GM12878 (cell line): Measurements from ENCODE around the gene SNX22. TPM values are rescaled to one million over a fixed set of nuclear protein-coding genes. Genes with fewer than 3 reads are reported as not detected.

ENCODE experiments used
- ATAC-seq: fragments of 200-7000 bp; cut with Tn5 transposase; 3 replicates; pipeline ENCODE4 v1.9.1; 2020; ENCODE audit warnings: mild to moderate bottlenecking, moderate library complexity
- BruUV-seq: library from RNA; stranded (reverse); fragments of 400-500 nt; replicated peaks from 2 replicates; lab custom pipeline; 2021; lab: Mats Ljungman, UMichigan
- CTCF ChIA-PET: fragments of 300-600 bp; sonication (Branson Sonifier 250); formaldehyde crosslinking; extraction: SDS; loops from one replicate; lab custom pipeline; 2021; ENCODE audit warnings: inconsistent platforms; lab: Yijun Ruan, JAX
- POLR2A ChIA-PET: fragments of 350-600 bp; formaldehyde crosslinking; extraction: SDS; loops from one replicate; lab custom pipeline; 2021; ENCODE audit warnings: inconsistent platforms; lab: Charles Lee
- RAD21 ChIA-PET: fragments of 300-600 bp; sonication (Branson Sonifier 250); formaldehyde crosslinking; loops from one replicate; lab custom pipeline; 2023; ENCODE audit warnings: antibody characterized with exemption; ENCODE audit not compliant: unreplicated experiment; lab: Charles Lee
- SMC1A ChIA-PET: fragments of 300-600 bp; sonication (Branson Sonifier 250); formaldehyde crosslinking; loops from one replicate; lab custom pipeline; 2023; ENCODE audit not compliant: unreplicated experiment, uncharacterized antibody; lab: Charles Lee
- DNase-seq: peaks from one replicate; pipeline ENCODE4 v3.0.0-alpha.2; 2011; ENCODE audit warnings: low read depth, low spot score
- FAIRE-seq: peaks from 3 replicates; lab custom pipeline; 2011; peaks lifted over from hg19 to GRCh38; lab: Jason Lieb, UNC
- H2AFZ ChIP-seq: 2 replicates; pipeline ENCODE4 v1.6.0; 2011; ENCODE audit warnings: low read depth, low read length, control low read depth; ENCODE audit not compliant: control insufficient read depth
- H3K27ac ChIP-seq: 2 replicates; pipeline ENCODE4 v1.5.1; 2011; ENCODE audit warnings: control low read depth; ENCODE audit not compliant: control insufficient read depth, insufficient read depth
- H3K27me3 ChIP-seq, 2 experiments: replicated peaks in 1 of 2; 2 replicates each; pipeline versions ENCODE4 v1.6.0 to v1.6.1; 2011; ENCODE audit warnings: low read length in 1 of 2; ENCODE audit not compliant: control insufficient read depth in 2 of 2, insufficient read depth in 2 of 2
- H3K36me3 ChIP-seq, 2 experiments: 2 replicates each; pipeline ENCODE4 v1.5.1; 2011; ENCODE audit warnings: low read length in 1 of 2; ENCODE audit not compliant: control insufficient read depth in 2 of 2, insufficient read depth in 2 of 2
- H3K4me1 ChIP-seq: 2 replicates; pipeline ENCODE4 v1.6.1; 2011; ENCODE audit warnings: mild to moderate bottlenecking, low read length, moderate library complexity, mixed read lengths; ENCODE audit not compliant: control insufficient read depth, insufficient read depth
- H3K4me2 ChIP-seq: 2 replicates; pipeline ENCODE4 v1.6.0; 2011; ENCODE audit warnings: control low read depth; ENCODE audit not compliant: control insufficient read depth, insufficient read depth
- H3K4me3 ChIP-seq: fragments of 200-600 bp; sonication (generic); 2 replicates; pipeline ENCODE4 v1.5.1; 2016
- H3K79me2 ChIP-seq: 2 replicates; pipeline ENCODE4 v1.6.0; 2011; ENCODE audit warnings: low read length; ENCODE audit not compliant: control insufficient read depth, insufficient read depth
- H3K9ac ChIP-seq: 2 replicates; pipeline ENCODE4 v1.8.0; 2011; ENCODE audit warnings: low read length, control low read depth, mixed read lengths; ENCODE audit not compliant: control insufficient read depth, insufficient read depth
- H3K9me3 ChIP-seq: replicated peaks from 3 replicates; pipeline ENCODE4 v1.5.1; 2011; ENCODE audit warnings: mild to moderate bottlenecking, low read length; ENCODE audit not compliant: control insufficient read depth, insufficient read depth
- H4K20me1 ChIP-seq: 2 replicates; pipeline ENCODE4 v1.6.0; 2011; ENCODE audit not compliant: control insufficient read depth, insufficient read depth
- BMI1 ChIP-seq: fragments of 450-650 bp; IDR thresholded peaks from 2 replicates; pipeline ENCODE4 v1.6.1; 2016; ENCODE audit warnings: mild to moderate bottlenecking, moderate library complexity, borderline replicate concordance
- CHD2 ChIP-seq: IDR thresholded peaks from 2 replicates; pipeline ENCODE4 v1.6.1; 2011; ENCODE audit warnings: low read depth, low read length, improper control_type of control experiment, borderline replicate concordance
- CUX1 ChIP-seq: IDR thresholded peaks from 2 replicates; pipeline ENCODE4 v1.6.1; 2012; ENCODE audit warnings: improper control_type of control experiment, low read depth, low read length; ENCODE audit not compliant: insufficient replicate concordance
- NR2C1 ChIP-seq: fragments of 450-650 bp; IDR thresholded peaks from 2 replicates; pipeline ENCODE4 v1.6.1; 2017; ENCODE audit warnings: antibody characterized with exemption, mild to moderate bottlenecking, moderate library complexity
- PRDM15 ChIP-seq: fragments of 450-650 bp; formaldehyde crosslinking; IDR thresholded peaks from 2 replicates; pipeline ENCODE4 v1.4.0; 2020; ENCODE audit warnings: mild to moderate bottlenecking, moderate library complexity
- SMAD5 ChIP-seq: IDR thresholded peaks from 2 replicates; pipeline ENCODE4 v1.6.1; 2016; ENCODE audit warnings: antibody characterized with exemption, low read depth
- SUPT20H ChIP-seq: IDR thresholded peaks from 2 replicates; pipeline ENCODE4 v1.6.1; 2011; ENCODE audit warnings: low read depth, mild to moderate bottlenecking, low read length, moderate library complexity, borderline replicate concordance; ENCODE audit not compliant: control insufficient read depth
- USF1 ChIP-seq: IDR thresholded peaks from 2 replicates; pipeline ENCODE4 v1.6.1; 2011; ENCODE audit warnings: borderline replicate concordance, low read depth, mild to moderate bottlenecking, moderate library complexity, mixed read lengths, low read length; ENCODE audit not compliant: insufficient read depth; ENCODE audit errors: extremely low read length
- ZBED1 ChIP-seq: IDR thresholded peaks from 2 replicates; pipeline ENCODE4 v1.6.1; 2016; ENCODE audit warnings: borderline replicate concordance
- WGBS: methylation state at CpG from one replicate; pipeline ENCODE4 v1.1.6; 2016; ENCODE audit warnings: low lambda C conversion rate; ENCODE audit not compliant: insufficient replicate concordance, insufficient coverage; ENCODE audit errors: missing lambda C conversion rate; 5-methylcytosine and 5-hydroxymethylcytosine counted together
- in situ Hi-C: fragments of 300-500 bp; cut with MboI; formaldehyde crosslinking; loops from 9 replicates; pipeline ENCODE4 v1.14.3; 2018; ENCODE audit warnings: mixed read lengths
- intact Hi-C: fragments of 100-400 bp; cut with micrococcal nuclease; formaldehyde crosslinking; loops from one replicate; pipeline ENCODE4 v1.14.2; 2022; ENCODE audit not compliant: unreplicated experiment
- polyA plus RNA-seq, 11 experiments: library from polyadenylated mRNA; depleted of rRNA in 4 of 11; unstranded in 6 of 11; stranded (reverse) in 5 of 11; fragments of >200 nt; fragmentation: Nextera tagmentation in 4 of 11; fragmentation: Illumina TruSeq in 1 of 11; extraction: Ambion mirVana in 4 of 11; extraction: Trizol in 1 of 11; gene quantifications; 1 replicate in 1 of 11; 2 replicates in 10 of 11; pipeline versions ENCODE4 v1.2.1 to v1.2.3, GENCODE V29; 2011 to 2016; ENCODE audit warnings: inconsistent platforms in 2 of 11, missing spikeins in 2 of 11, low read depth in 1 of 11
- total RNA-seq, 4 experiments: library from RNA; depleted of rRNA in 3 of 4; stranded (reverse); fragments of >200 nt in 3 of 4; fragmentation: Illumina TruSeq in 1 of 4; extraction: Trizol in 1 of 4; gene quantifications; 2 replicates each; pipeline versions ENCODE4 v1.2.1 to v1.2.3, GENCODE V29; 2013 to 2021
- TF ChIP-seq, protein P1 (sequence below): fragments of 450-650 bp; IDR thresholded peaks from 2 replicates; pipeline ENCODE4 v1.6.1; 2016; ENCODE audit warnings: mild to moderate bottlenecking
- TF ChIP-seq, protein P2 (sequence below): fragments of 450-650 bp; IDR thresholded peaks from 2 replicates; pipeline ENCODE4 v1.6.1; 2017; ENCODE audit warnings: borderline replicate concordance

Gene SNX22
- total and polyA plus RNA-seq, 10 of the 15 experiments (the other 5 are each of a cell fraction or from before 2014, with no cell fraction given): 4.4 to 29.0 (median 8.7) TPM

- H4K20me1 ChIP-seq: no peaks in the 10 kb centered on the region
- ChIA-PET POLR2A (no interaction called here), CTCF (no interaction called here), SMC1A (no interaction called here), RAD21 (no interaction called here)
- H3K4me1 ChIP-seq: peaks cover 11% of the 10 kb centered on the region; the same call in 1 of the 2 replicates
- intact Hi-C loops: no loop called here
- no TSS peak for BruUV-seq
- ATAC-seq: no peak
- no peak overlapping the region for H3K27ac ChIP-seq
- H3K4me2 ChIP-seq: no peak overlapping the region
- no peak overlapping the region for H3K4me3 ChIP-seq
- in situ Hi-C loops: no loop called here
- no peaks in the 10 kb centered on the region for H3K79me2 ChIP-seq
- no peak for DNase-seq
- H3K27me3 ChIP-seq: no peaks in the 10 kb centered on the region
- H2AFZ ChIP-seq: no peak overlapping the region
- no peak overlapping the region for H3K9ac ChIP-seq
- peaks cover 1 to 4% of the 10 kb centered on the region in 2 experiments; a peak in 2 of 4 replicates for H3K36me3 ChIP-seq
- no peaks in the 10 kb centered on the region for H3K9me3 ChIP-seq
- WGBS: 81% methylated on average over 4 of the region's 4 CpGs
- no peak for FAIRE-seq
- TF ChIP-seq, protein P1, sequence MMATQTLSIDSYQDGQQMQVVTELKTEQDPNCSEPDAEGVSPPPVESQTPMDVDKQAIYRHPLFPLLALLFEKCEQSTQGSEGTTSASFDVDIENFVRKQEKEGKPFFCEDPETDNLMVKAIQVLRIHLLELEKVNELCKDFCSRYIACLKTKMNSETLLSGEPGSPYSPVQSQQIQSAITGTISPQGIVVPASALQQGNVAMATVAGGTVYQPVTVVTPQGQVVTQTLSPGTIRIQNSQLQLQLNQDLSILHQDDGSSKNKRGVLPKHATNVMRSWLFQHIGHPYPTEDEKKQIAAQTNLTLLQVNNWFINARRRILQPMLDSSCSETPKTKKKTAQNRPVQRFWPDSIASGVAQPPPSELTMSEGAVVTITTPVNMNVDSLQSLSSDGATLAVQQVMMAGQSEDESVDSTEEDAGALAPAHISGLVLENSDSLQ: no peak
- TF ChIP-seq NR2C1 (no peak), SUPT20H (no peak), CUX1 (no peak), BMI1 (no peak), SMAD5 (no peak), PRDM15 (CRISPR knock-in tag) (no peak), USF1 (no peak), CHD2 (no peak), ZBED1 (no peak)
- TF ChIP-seq, protein P2, sequence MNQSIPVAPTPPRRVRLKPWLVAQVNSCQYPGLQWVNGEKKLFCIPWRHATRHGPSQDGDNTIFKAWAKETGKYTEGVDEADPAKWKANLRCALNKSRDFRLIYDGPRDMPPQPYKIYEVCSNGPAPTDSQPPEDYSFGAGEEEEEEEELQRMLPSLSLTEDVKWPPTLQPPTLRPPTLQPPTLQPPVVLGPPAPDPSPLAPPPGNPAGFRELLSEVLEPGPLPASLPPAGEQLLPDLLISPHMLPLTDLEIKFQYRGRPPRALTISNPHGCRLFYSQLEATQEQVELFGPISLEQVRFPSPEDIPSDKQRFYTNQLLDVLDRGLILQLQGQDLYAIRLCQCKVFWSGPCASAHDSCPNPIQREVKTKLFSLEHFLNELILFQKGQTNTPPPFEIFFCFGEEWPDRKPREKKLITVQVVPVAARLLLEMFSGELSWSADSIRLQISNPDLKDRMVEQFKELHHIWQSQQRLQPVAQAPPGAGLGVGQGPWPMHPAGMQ: no peak
Measured at GRCh38 chr15:64182859-64183370, 31.4 kb downstream of the SNX22 start.
